ENCODE data around the gene VMO1. TPM values are rescaled to one million over a fixed set of nuclear protein-coding genes. Genes with fewer than 3 reads are reported as not detected.

Gene VMO1
- total RNA-seq, 1 experiment from 2014 or later: not detected

DNA sequence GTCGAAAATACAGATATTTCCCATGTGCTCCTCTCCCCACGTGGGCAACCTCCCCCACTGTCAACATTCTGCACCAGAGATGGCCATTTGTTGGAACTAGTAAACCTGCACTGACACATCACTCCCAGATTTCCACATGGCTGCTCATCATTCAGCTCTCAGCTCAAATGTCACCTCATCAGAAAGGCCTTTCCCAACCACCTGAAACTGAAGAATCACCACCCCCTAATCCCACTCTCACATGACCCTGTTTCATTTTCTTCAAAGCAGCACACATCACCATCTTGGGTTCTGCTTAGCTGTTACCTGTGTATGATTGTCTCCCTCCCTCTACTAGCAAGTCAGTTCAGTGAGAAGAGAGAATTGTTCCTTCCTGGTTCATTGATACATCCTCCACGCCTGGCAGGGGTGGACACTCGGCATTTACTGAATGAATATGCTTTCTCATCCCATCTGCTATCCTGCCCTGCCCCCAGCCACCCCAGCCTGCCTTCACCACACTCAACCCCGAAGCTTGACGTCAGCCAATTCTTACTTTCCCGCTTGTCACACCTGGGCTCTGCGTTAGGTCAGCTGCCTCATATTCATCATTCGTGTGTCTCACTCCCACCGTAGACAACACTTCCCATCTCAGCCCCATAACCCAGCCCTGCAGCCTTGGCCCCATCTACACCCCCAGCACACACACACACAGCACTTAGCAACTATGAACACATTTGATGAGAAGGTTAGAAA, 14.5 kb upstream of the VMO1 start:
- no peak overlapping the region for H3K14ac ChIP-seq (ENCODE audit: insufficient read depth, low read length)
- no peaks in the 10 kb centered on the region for H3K27me3 ChIP-seq (ENCODE audit: insufficient read depth, low read length)
- H2BK120ac ChIP-seq (ENCODE audit: low read depth, low read length, poor library complexity, severe bottlenecking): no peak overlapping the region
- Mint-ChIP-seq H3K36me3 (ENCODE audit: insufficient read depth in 1 of 3, low read depth in 3 of 3) (peaks cover 16 to 25% (median 19%) of the 10 kb centered on the region in 3 experiments; a peak in 6 of 7 replicates), H3K4me1 (peaks cover 2 to 12% of the 10 kb centered on the region in 2 experiments; a peak in 2 of 4 replicates), H3K9me3 (no peaks in the 10 kb centered on the region), H3K27ac (peak overlapping the region in 2 of 3 experiments; percentile 12 to 40; a peak in 3 of 7 replicates), H3K4me3 (peak overlapping the region in 1 of 2 experiments; percentile 15; a peak in 1 of 5 replicates), H3K27me3 (ENCODE audit: low read depth) (no peaks in the 10 kb centered on the region)
- H3K4me2 ChIP-seq (ENCODE audit: insufficient read depth, insufficient read length, low read length): no peak overlapping the region
- peaks cover 4% of the 10 kb centered on the region for H3K23me2 ChIP-seq (ENCODE audit: insufficient read length, low read depth, low read length, poor library complexity, severe bottlenecking)
- no peak overlapping the region for H4K8ac ChIP-seq (replicated peaks; ENCODE audit: insufficient read length, low read depth, low read length)
- H2AK5ac ChIP-seq (ENCODE audit: insufficient read length, low read length): no peak overlapping the region
- no peaks in the 10 kb centered on the region for H3K4me1 ChIP-seq (ENCODE audit: insufficient read depth, low read length)
- no peak overlapping the region for H2BK5ac ChIP-seq (ENCODE audit: insufficient read length, low read length)
- H2BK15ac ChIP-seq (ENCODE audit: low read depth, low read length): no peak overlapping the region
- H2BK12ac ChIP-seq (ENCODE audit: insufficient read length, low read depth, low read length): no peak overlapping the region
- no peak overlapping the region for H3K27ac ChIP-seq (ENCODE audit: insufficient read length, low read depth, low read length)
- TF ChIP-seq, protein P1, sequence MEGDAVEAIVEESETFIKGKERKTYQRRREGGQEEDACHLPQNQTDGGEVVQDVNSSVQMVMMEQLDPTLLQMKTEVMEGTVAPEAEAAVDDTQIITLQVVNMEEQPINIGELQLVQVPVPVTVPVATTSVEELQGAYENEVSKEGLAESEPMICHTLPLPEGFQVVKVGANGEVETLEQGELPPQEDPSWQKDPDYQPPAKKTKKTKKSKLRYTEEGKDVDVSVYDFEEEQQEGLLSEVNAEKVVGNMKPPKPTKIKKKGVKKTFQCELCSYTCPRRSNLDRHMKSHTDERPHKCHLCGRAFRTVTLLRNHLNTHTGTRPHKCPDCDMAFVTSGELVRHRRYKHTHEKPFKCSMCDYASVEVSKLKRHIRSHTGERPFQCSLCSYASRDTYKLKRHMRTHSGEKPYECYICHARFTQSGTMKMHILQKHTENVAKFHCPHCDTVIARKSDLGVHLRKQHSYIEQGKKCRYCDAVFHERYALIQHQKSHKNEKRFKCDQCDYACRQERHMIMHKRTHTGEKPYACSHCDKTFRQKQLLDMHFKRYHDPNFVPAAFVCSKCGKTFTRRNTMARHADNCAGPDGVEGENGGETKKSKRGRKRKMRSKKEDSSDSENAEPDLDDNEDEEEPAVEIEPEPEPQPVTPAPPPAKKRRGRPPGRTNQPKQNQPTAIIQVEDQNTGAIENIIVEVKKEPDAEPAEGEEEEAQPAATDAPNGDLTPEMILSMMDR (conservative IDR thresholded peaks at IDR 0.05): no peak
- H3K79me2 ChIP-seq (ENCODE audit: insufficient read depth, low read length): no peaks in the 10 kb centered on the region
- H3K4ac ChIP-seq (ENCODE audit: low read depth, low read length): no peak overlapping the region
- no peak for DNase-seq
- H3T11ph ChIP-seq (ENCODE audit: low read length): no peak overlapping the region
- no peak overlapping the region for H2BK20ac ChIP-seq (ENCODE audit: low read depth, low read length, poor library complexity, severe bottlenecking)
- H3K23ac ChIP-seq (ENCODE audit: insufficient read length, low read depth, low read length): no peak overlapping the region
- no peak overlapping the region for H3K9ac ChIP-seq (ENCODE audit: extremely low read depth, insufficient read length, low read length)
- no peak overlapping the region for H2AFZ ChIP-seq (ENCODE audit: low read length)
- H3K18ac ChIP-seq (ENCODE audit: insufficient read length, low read depth, low read length): no peak overlapping the region
- H4K5ac ChIP-seq (ENCODE audit: insufficient read length, low read depth, low read length): no peak overlapping the region
- no CpG with 5 or more reads among the region's 10 CpGs for WGBS (ENCODE audit: extremely low coverage, insufficient read length, low lambda C conversion rate)
- no peak overlapping the region for H4K91ac ChIP-seq (ENCODE audit: insufficient read length, low read depth, low read length)
- no peaks in the 10 kb centered on the region for H4K20me1 ChIP-seq (ENCODE audit: control insufficient read depth, insufficient read depth, insufficient read length)
- H3K79me1 ChIP-seq (ENCODE audit: insufficient read depth, low read depth, low read length, poor library complexity, severe bottlenecking): no peaks in the 10 kb centered on the region
- no peak overlapping the region for H3K56ac ChIP-seq (ENCODE audit: insufficient read length, low read depth, low read length)
- no peaks in the 10 kb centered on the region for H3K9me3 ChIP-seq (ENCODE audit: control insufficient read depth, low read depth, low read length)
